ENCODE data around the gene PLAAT3.
"Not testable (repeated sequence)": the region's sequence is repeated elsewhere in the genome, so short reads cannot be mapped to it uniquely, and the experiment has no call there.

PLAAT3 gene

DNA sequence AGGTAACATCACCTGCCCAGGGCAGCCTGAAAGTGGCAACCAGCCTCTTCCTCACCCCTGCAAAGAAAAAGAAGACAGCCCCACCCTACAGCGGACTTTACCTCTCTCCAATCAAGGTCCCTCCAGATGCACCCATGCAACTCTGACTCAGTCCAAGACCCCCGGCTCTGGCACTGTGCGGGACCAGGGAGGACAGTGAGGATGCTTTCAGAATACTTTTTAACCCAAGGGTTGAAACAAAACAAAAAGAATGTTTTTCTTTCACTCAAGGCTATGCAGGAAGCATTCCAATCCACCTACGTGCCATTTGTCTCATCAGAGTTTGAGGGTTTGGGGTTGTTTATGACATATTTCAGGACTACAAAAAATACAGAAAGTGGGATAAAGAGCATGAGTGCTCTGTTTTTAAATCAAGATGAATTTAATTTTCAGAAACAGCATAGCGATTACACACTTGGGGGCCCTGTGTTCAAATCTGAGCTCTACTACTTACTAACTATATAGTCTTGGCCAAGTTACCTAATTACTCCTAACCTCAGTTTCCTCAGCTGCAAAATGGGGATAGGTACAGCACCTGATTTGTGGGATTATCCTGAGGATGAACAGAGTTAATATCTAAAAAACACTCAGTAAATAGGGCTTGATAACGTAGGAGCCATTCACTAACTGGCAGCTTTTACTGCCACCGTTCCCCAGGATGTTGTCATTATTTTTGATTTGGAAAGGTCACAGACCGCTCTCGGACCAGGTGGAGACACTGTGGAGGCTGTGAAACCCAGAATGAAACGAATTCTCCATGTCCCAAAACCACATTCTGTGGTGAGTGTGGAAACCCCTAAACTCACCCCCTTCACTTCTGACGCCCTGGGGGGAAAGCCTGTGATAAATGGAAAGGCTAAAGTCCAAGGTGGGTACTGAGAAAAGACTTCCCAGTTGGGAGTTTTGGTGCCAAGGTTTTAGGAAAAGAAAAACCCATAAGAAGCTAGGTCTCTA, 5.6 kb downstream of the PLAAT3 start:
- peak; percentile 62 for DNase-seq (ENCODE audit: low spot score)

DNA sequence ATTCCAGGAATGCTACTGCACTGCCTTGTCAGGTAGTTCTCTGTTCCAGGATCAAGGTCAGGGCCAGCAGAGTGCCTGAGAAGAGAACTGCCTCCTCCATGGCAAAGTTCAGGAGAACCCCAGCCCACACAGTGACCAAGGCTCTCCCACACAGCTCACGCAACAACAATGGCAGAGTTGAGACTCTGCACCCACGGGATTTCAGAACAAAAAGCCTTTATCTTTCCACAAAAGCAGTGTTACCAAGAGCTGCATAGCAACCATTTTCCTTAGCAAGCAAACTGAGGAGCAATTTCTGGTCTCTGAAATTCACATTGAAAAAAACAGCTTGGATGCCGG, 11.1 kb downstream of the PLAAT3 start:
- DNase-seq (ENCODE audit: low spot score), result no peak

DNA sequence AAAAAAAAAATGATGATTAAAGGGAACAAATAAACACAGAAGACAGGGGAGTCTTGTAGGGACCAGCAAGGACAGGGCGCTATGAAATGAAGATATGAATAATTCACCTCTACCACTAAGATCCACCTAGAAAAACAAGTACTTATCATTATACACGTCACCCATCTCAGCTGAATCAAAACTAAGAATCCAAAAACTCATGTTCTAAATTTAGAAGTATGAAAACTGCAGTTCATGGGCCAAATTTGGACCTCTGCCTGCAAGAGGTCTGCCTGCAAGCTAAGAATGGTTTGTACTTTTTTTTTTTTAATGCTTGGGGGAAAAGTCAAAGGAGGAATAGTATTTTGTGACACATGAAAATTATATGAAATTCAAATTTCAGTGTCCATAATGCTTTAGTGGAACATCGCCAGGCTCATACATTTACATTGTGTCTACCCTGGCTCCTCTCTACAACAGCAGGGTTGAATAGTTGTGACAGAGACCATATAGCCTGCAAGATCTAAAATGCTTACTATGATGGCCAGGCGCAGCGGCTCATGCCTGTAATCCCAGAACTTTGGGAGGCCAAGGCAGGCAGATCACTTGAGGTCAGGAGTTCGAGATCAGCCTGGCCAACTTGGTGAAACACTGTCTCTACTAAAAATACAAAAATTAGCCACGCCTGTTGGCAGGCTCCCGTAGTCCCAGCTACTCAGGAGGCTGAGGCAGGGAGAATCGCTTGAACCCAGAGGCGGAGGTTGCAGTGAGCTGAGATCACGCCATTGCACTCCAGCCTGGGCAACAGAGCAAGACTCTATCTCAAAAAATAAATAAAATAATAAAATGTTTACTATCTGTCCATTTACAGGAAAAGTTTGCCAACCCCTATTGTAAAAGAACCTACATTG, 11.7 kb downstream of the PLAAT3 start:
- DNase-seq (ENCODE audit: low spot score), result not testable (repeated sequence)

DNA sequence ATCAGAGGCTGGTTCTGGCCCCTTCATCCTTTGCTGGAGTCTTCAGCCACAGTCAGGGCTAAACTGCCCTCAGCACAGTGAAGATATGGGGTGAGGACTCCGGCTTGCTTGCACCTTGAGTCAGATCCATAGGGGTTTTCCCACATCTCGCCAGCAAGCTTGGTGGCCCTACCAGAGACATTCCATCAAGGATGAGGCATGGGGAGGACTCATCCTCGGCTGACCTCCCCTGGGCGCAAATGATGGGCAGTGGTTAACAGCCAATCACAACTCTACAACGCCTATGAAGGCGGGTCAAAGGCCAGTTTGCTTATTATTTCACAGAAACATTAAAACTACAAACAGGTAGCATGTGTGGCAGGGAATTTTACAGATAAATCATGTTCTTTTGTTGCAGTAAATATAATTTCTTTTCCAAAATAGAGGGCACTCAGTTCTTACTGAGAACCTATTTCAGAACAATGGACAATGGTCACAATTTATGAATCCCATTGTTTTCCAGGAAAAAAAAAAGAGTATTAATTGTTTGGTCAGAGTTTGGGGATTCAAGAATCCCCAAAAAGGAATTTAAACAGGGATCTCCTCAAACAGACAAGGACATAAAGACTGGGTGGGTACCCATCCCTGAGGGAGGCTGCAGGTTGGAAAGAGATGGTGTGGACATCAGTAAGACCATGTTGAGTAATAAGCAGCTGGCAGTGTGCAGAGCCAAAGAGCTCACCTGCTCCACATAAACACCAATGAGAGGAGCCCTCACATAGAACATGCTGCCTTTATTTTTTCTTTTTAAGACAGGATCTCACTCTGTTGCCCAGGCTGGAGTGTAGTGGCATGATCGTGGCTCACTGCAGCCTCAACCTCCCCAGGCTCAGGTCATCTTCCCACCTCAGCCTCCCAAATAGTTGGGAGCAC, 14.8 kb downstream of the PLAAT3 start:
- DNase-seq (ENCODE audit: low spot score), result peak; percentile 92

DNA sequence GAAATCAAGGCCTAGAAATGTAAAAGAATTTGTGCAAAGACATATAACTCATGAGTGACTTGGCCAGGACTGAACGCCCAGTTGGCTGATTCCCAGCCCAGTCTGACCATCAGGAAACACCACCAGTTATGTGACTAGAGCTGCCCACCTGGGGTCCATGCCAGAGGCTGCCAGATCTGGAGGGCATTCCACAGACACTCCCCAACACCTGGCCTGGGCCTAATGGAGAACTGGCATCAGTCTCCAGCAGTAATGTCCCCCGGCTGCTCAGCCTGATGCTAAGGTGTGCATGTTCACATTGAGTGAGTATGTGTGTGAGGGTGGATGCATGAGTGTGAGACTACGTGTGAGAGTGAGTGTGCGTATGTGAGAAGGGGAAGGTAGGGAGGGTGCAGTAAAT, 15.7 kb downstream of the PLAAT3 start:
- DNase-seq (ENCODE audit: low spot score), result no peak

DNA sequence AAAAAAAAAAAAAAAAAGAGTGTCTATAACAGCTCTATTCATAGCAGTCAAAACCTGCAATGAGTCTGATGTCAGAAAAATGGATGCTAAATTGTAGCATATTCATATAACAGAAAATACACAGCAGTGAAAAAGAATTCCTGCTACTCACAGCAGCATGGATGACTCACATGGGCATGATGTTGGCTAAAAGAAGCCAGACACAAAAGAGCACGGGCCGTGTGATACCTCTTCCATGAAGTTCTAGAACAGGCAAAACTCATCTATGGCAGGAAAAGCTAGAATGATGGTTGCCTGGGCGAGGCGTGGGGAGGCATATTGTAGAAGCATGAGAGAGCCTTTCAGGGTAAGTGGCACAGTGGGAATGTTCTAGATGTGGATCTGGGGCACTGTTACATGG, 18.9 kb downstream of the PLAAT3 start:
- peak; percentile 29 for DNase-seq (ENCODE audit: low spot score)

DNA sequence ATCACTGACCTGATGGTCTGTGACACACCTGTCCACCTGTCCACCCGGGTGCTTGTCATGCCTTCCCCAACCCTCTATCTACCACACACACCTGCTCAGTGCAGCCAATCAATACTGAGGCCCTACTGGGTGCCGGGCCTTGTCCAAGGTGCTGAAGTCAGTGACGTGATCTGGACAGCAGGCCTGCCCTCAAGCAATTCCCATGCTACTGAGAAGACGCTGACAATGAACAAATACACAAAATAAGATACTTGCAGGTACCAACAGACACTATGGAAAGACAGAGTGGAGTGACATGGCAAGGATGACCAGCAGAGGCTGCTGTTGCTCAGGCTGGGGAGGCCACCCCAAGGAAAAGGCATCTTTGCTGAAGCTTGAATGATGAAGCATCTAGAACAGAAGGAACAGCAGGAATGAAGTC, 21.2 kb downstream of the PLAAT3 start:
- peak; percentile 56 for DNase-seq (ENCODE audit: low spot score)

DNA sequence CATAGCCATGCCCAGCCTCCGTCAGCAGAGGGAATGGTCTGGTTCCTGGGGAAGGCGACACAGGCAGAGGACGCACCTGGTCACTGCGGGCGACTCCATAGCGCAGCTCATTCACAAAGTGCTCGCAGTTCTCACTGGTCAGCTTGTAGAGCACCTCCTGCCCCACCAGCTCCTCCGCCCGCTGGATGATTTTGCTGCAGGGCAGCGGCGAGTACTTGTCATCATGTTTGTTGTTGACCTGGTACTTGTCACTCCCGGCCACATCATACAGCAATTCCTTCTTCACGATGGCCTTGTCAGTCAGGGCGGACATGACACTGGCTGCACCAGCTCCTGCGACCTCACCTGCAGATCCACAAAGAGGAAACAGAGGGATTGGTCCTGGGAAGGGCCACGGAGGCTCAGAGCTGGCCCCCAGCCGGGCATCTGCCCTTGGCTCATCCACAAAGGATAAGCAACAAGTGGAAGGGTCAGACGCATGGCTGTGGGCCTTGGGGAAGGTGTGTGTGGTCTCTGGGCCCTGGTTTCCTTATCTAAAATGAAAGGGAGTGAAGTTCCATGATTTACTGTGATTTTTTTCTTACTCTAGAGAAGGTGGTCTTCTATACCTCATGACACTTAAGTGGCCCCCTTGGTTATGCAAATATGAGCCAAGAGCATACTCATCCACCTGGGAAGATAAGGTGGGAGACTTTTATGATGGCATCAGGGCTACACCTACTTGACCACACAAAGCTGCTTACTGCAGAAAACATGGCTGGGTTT, 24.0 kb downstream of the PLAAT3 start:
- no peak for DNase-seq (ENCODE audit: low spot score)

DNA sequence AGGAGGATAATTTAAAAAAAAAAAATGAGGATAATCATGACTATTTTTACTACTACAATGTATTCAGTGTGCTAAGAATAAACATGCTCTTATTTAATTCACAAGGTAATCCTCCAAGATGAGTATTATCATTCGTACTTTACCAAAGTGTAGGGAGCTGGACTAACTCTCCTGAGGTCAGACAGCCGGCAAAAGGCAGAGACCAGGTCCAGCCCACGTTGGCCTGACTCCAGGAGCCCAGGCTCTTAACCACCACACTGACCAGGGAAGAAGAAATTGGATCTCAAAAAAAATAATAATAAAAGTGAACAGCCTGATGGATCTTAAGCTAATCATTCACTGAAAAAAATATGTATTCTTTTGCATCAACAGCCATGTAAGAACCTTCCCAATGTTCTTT, 25.2 kb downstream of the PLAAT3 start:
- DNase-seq (ENCODE audit: low spot score), result no peak

DNA sequence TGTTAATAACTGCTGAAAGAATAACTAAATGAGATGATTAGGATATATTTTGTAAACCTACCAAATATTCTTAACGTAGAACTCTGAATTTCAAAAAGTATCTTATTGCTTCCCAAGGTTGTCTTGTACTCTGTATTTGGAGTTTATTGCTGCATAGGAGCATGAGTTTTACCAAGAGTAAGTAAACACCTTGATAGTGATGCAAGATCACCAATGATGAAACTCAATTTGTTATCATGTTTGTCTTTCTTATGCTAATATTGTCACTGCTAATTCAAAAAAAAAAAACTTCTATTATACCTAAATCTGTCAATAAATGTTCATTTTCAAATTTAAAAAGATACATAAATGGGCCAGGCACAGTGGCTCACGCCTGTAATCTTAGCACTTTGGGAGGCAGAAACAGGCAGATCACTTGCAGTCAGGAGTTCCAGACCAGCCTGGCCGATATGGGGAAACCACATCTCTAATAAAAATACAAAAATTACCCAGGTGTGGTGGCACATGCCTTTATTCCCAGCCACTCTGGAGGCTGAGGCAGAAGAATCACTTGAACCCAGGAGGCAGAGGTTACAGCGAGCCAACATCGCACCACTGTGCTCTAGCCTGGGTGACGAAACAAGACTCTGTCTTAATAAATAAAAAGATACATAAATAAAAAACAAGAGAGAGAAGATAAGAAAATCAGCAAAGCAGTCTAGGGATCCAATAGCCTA, 27.6 kb downstream of the PLAAT3 start:
- DNase-seq (ENCODE audit: low spot score), result no peak

DNA sequence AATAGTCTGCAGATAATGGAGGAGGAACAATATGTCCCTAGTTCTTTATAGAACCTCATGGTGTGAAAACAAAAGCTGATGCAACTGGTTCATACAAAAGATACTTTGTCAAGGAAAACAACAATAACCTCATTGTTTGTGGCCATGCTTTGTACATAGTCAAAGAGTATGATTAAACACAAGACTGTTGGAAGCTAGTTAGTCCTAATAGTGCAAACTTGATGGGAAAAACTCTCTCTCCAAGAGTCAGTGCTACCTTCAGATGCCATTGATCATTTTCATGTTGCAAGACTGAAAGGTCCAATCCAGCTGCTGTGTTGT, 30.9 kb downstream of the PLAAT3 start:
- DNase-seq (ENCODE audit: low spot score), result no peak

DNA sequence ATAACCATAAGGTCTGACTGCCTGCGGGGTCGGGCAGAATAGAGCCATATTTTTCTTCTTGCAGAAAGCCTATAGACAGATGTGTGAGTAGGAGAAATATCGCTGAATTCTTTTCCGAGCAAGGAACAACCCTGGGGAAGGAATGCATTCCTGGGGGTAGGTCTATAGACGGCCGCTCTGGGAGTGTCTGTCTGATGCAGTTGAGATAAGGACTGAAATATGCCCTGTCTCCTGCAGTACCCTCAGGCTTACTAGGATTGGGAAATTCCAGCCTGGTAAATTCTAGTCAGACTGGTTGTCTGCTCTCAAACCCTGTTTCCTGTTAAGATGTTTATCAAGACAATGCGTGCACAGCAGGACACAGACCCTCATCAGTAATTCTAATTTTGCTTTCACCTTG, 33.0 kb downstream of the PLAAT3 start:
- DNase-seq (ENCODE audit: low spot score), result not testable (repeated sequence)

DNA sequence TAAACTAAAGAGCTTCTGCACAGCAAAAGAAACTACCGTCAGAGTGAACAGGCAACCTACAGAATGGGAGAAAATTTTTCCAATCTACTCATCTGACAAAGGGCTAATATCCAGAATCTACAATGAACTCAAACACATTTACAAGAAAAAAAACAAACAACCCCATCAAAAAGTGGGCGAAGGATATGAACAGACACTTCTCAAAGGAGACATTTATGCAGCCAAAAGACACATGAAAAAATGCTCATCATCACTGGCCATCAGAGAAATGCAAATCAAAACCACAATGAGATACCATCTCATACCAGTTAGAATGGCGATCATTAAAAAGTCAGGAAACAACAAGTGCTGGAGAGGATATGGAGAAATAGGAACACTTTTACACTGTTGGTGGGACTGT, 35.4 kb downstream of the PLAAT3 start:
- not testable (repeated sequence) for DNase-seq (ENCODE audit: low spot score)

DNA sequence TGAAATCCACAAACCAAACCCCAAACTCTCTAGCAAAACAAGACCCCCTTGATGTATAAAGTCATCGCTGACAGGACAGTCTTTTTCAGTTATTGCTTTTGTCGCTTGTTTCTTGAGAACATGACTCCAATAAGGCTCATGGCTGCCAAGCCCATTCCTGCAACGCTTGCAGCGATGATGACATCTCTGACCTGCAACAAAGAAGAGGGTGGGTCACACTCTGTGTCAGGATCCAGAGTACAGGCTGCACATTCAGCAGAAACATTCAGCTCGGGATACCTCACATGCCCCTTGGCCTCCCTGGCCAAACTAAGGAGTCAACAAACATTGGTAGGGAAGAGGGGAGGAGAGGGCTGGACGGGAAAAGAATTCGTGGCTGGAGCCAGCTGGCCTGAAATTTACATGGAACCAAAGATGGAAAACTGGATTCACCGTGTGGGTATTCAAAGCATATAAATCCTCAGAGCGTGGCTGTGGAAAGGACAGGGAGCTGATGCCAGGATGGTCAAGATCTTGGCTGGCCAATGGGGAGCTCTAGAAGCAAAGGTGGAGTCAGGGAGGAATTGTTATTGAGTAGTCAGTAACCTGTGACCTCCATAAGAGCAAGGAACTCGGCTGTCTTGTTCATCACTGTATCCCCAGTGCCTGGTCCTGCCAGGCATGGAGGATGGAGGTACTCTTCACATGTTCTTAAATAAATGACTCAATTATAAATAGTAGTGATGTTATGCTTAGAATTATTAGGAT, 39.2 kb downstream of the PLAAT3 start:
- no peak for DNase-seq (ENCODE audit: low spot score)

DNA sequence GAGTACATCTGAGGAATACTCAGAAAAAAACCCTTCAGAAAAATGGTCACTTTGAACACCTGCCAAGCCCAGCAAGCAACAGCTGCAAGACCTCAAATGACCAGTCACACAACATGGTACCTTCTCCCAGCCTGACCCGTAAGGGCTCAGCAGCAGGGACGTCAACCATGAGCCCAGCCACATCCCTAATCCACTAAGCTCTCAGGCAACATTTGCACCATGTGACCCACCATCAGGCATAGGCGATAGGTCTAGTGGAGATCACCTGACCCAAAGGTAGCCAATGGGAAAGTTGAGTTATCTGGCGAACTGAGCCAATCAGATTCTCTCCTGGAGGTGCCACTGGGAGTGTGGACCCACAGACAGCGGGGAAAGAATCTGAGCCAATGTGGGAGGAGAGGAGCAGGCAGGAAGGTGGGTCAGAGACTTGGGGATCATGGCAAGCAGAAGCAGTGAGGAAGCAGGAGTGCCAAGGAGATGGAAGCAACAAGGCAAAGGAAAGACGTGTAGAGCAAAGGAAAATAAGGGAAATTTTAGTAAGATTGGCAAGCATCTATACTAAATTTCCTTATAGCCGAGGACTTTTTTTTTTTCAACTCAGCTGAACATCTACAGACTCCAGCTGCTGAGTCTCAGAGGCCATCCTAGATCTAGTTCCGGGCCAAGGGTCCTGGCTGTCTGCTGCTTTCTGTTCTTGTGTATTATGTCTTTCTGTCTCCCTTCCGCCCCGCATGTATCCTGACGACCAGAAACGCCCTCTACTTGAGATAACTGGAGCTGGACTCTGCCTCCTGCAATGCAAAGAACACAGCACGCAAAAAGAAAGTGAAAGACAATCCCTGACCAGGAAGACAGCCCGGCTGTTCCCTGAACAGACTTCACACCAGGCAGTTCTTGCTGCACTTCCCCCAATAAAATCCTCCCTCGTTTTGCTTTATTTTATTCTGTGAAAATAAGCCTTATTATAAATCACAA, 40.1 kb downstream of the PLAAT3 start:
- peak; percentile 54 for DNase-seq (ENCODE audit: low spot score)

DNA sequence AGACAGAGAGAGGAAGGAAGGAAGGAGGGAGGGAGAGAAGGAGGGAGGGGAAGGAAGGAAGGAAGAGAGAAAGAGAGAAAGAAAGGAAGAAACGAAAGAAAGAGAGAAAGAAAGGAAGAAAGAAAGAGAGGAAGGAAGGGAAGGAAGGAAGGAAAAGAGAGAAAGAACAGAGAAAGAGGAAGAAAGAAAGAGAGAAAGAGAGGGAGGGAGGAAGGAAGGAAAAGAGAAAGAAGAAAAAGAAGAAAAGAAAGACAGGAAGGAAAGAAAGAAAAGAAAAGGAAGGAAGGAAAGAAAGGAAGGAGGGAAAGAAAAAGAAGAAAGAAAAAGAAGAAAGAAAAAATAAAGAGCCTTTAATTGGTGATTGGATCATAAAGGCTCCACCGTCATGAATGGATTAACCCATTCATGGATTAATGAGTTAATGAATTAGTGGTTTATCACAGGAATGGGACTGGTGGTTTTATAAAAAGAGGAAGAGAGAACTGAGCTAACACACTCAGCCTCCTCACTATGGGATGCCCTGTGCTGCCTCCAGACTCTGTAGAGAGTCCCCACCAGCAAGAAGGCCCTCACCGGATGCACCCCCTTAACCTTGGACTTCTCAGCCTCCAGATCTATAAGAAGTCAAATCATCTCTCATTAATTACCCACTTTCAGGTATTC, 42.1 kb downstream of the PLAAT3 start:
- no peak for DNase-seq (ENCODE audit: low spot score)

DNA sequence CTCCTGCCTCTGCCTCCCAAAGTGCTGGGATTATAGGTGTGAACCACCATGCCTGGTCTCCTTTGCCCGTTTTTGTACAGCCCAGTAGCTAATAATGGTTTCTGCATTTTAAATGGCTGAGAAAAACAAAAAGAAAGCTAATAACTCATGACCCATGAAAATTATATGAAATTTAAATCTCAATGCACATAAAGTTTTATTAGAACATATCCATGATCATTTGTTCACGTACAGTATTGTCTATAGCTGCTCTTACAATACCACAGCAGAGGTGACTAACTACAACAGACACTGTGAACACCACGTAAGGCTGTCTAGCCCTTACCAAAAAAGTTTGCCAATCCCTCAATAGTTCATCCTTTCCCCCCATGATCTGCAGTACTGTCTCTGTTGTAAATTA, 44.7 kb downstream of the PLAAT3 start:
- DNase-seq (ENCODE audit: low spot score), result no peak

All from GM03348 (cell line).